HG02981 (cell line): Measurements from ENCODE around the gene C19orf25.
"Not testable (repeated sequence)": the region's sequence is repeated elsewhere in the genome, so short reads cannot be mapped to it uniquely, and the experiment has no call there.

Experiments used
- ATAC-seq: cut with Tn5 transposase; IDR thresholded peaks from one replicate; pipeline ENCODE4 v1.9.1; 2021; ENCODE audit warnings: mild to moderate bottlenecking, moderate library complexity; ENCODE audit not compliant: unreplicated experiment

Gene C19orf25

DNA sequence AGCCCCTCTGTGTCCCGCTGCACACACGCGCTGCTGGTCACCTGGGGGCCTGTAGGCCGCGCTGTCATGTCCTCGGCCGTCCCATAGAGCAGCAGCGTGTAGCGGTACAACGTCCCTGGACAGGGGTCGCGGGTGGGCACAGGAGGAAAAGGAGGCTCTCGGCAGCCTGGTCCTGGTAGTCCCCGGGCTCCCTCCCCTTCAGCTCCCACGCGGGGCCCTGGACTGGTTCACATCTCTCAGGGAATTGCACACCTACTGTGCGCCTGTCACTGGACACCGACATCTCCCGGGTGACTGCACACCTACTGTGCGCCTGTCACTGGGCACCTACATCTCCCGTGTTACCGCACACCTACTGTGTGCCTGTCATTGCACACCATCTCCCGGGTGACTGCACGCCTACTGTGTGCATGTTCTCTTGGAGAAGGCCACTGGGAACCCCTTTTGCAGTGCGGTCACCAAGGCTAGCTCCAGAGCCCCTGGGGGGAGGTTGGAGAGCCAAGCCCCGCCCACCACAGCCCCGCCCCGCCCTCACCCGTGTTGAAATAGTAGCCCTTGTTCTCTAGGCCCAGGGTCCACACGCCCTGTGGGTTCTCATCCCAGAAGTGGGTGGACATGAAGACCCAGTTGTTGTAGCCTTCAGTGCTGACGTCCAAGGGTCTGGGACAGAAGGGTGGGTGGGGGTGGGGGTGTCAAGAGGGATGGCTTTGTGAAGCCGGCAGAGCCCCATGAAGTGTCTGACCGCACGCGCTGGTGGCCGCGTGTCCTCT is 3.5 kb upstream of the C19orf25 start:
- no peak for ATAC-seq

DNA sequence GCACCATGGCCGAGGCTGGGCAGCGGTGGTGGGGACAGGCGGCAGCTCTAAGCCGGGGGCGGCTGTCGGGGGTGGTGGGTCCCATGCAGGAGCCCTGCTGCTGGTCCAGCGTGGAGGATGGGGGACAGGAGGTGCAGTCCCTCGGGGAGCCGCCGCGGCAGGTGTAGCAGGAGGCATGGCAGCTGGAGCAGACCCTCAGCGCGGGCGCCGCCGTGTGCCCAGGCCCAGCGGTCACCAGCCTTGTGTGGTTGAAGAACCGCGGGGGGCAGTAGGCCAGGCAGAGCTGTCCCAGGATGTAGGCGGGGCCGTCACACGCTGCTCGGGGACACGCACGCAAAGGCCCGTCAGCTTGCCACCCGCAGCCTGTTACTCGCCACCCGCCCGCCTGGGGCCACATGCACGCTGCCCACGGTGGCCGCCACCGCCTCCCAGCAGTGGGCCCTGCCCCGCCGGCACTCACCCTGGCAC is 2.9 kb upstream of the C19orf25 start:
- ATAC-seq = no peak

DNA sequence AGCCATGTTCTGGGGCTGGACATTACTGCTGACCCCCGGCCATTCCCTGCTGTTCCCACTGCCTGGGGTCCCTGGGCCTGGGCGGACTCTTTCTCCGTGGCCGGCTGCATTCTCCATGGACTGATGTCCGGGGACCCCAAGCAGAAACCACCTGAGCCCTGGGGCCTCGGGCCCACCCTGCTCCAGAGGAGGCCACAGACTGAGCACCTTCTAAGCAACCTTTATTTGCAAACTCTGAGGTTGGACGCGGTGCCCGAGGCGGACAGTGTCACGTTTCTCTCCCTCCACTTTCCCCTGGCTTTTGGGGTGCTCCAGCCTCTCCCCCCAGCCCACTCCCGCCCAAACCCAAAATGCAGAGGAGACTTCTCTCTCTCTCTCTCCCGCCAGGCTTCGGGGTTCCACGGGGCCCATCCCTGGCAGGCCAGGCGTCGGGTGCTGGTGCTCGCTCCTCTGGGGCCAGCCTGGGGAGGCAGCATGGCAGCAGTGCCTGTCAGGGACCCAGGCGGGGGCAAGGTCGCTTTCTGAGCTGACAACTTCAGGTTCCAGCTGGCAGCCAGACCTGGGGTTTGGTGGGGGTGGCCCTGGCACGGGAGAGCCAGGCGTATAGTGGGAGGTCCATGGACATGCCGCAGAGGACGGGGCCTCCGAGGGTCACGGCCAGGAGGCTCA is 2.3 kb upstream of the C19orf25 start:
- no peak for ATAC-seq

DNA sequence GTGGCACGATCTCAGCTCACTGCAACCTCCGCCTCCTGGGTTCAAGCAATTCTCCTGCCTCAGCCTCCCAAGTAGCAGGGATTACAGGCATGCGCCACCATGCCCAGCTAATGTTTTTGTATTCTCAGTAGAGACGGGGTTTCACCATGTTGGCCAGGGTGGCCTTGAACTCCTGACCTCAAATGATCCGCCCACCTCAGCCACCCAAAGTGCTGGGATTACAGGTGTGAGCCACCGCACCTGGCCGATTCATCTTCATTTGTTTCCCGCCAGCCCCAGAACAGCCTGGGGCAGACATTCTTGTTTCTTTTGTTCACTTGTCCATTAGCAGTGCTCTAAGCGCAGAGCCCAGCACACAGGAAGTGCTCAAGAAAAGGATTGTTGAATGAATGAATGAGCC is 2.0 kb downstream of the C19orf25 start:
- not testable (repeated sequence) for ATAC-seq

DNA sequence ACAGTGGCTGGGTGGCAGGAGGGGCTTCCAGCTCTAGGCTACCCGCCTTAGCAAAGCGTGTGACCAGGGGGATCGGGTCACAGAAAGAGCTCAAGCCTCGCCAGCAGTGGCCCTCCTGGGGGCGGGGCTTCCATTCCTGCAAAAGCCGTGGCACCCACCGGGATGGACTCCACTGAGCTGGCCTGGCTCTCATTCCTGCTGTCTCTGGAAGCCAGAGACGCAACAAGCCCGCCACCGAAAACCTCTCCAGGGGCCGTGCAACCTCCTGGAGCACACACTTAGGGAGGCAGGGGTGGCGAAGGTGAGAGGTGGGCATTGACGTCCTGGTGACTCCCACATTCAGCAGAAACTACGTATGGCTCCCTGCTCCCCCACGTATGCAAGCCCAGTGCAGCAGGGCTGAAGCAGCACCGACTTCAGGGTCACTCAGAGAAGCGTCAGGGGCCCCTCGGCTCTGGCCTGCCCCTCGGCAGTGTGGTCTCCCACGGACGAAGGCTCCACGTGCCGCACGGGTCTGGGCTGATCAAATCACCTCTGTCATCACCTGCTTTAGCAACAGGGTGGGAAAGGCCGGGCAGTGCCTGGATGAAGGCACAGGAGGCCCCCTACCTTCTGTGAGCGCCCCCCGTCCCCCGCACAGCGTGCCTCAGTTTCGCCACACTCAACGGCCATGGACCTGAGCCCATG is 3.1 kb downstream of the C19orf25 start:
- no peak for ATAC-seq

DNA sequence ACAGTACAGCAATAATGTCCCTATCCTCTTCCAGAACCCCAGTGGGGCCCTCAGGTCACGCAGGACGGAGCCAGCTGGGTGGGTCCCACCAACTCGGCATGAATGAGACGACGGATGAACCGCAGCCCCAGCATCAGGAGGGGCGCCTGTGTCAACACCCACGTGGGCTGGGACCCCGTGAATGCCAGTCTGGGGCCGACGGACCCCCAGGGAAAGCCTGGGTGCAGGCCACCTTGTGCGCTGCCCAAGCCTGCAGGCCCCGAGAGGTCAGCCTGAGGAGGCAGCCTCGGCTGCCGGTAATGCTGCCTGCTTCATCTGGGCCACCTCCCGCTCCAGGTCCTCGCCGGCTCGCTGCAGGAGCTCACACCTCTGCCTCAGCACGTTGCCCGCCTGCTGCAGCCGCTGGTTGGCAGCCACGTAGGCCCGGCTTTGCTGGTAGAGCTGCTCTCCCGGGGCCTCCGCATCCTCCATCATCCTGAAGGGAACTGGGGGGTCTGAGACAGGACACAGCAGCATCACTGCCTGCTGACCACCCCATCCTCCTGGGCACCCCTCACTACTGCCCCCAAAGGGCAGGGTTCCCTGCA is 4.2 kb downstream of the C19orf25 start:
- ATAC-seq = no peak

DNA sequence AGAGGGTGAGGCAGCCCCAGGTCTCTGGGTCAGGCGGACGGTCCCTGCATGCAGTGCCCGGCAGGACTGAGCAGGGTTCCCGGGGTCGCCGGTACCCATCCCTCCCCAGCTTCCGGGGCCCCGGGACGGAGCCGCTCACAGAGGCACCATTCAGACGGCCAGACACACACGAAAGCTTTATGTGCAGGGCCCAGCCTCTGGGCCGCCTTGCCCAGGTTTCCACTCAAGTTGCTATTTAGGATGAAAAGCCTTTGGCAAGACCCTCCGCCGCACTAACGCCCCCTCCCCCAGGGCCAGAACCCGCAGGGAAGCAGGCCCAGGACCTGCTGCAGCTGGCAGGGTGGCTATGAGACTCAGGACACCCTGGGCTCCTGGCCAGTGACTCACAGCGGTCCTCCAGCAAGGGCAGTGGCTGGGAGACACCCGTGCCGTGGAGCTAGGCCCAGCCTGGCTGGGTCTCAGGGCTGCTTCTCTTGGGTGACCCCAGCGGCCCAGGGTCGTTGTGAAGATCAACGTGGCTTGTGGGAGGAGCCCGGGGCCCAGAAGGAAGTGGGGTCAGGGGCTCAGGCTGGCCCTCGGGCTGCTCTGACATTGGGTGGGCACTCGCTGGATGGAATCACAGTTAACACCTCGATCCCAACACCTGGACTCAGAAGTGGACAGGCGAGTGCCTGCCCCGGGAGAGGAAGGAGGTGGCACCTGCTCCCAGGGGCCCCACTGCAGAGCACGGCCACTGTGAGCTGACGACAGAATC is 4.8 kb downstream of the C19orf25 start:
- ATAC-seq = no peak

DNA sequence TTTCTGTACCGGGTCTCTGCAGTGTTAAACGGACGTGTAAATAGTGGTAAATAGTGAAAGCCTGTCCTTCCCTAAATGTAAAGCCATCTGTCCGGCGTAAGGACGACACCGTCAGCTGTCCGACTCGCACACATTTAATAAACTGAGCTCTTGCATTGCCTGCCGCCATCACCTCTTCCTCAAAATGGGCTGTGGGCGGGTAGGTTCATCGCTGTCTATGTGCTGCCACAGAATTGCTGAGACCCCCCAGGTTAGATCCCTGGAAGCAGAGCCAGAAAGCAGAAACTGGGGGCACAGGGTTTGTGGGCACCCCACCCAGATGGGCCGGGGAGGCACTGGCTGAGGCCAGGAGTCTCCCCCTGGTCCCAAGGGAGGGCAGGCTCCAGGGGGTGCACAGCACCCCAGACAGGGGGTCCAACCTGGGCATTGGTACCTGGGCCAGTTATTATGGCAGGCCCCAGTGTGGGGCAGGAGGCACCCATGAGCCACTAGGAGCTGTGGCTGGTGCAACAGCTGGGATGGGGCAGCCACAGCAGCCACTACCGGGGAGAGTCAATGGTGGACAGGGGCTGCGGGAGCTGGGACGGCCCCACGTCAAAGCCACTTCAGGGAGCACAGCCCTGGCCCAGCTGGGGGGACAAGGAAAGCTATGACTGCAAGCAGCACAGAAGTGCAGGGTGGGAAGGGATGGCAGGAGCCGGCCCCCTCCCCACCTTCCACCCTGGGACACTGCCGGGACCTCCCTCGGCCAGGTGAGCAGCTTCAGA is 5.7 kb downstream of the C19orf25 start:
- no peak for ATAC-seq

DNA sequence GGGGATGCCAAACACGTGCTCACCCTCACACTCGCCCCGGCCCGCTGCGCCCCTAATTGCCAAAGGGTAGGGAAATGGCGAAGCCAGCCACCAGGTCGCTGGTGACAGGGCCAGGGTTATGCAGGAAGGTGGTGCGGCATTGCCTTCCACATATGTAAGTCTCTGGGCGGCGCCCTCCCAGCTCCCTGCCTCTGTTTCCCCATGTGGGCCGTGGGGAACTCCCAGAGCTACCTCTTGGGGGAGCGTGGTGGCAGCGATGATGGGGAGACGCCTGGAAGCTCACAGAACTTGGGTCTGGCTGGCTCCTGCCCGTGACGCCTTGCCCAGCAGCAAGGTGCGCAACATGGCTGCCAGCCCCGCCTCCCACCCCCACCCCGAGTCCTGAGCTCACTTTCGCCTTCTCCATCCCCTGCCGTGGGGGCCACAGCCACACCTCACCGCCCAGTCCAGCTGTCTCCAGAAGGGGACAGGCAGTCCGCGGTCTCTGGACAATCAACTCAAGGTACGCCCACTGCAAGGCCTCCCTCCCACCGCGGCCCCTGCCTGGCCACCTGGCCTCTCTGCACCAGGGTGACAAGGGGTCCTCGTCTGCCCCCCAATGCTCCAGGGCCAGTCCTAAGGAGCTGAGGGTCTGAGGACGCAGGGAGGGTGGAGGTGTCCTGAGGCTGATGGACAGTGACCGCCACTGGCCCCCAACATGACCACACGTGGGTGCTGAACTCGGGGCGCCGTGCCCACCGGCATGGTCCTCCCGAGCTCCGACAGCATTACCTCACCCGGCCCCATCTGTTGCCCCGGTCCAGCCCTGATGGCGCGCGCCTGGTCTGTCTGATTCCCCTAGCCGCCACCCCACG is 6.6 kb downstream of the C19orf25 start:
- ATAC-seq = no peak

DNA sequence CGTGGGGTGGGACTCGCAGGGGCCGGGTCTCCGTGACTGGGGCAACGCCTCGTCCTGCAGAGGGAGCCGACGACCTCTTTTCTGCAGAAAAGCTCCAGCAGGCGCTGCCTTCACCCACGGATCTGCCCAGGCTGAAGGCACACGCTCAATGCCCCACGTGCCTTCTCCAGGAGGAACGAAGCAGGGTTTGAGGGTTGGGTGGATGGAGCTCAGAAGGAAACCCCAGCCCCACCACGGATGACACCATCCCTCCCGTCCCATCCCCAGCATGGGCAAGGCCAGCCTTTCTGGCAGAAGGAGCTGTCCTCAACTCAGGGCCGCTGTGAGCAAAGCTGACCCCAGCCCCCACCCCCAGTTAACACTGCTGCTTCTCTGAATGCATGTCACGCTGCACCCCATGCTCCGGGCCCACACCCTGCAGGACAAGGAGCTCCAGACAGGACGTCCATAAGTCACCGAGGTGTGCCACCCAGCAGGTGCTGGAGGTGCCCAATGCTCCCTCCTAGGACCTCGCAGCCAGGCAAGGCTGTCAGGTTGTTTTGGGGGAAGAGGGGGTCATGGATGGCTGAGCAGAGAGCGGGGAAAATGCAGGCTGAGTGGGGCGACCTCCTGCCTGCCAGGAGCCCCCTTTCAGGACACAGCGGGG is 7.4 kb downstream of the C19orf25 start:
- ATAC-seq = no peak

DNA sequence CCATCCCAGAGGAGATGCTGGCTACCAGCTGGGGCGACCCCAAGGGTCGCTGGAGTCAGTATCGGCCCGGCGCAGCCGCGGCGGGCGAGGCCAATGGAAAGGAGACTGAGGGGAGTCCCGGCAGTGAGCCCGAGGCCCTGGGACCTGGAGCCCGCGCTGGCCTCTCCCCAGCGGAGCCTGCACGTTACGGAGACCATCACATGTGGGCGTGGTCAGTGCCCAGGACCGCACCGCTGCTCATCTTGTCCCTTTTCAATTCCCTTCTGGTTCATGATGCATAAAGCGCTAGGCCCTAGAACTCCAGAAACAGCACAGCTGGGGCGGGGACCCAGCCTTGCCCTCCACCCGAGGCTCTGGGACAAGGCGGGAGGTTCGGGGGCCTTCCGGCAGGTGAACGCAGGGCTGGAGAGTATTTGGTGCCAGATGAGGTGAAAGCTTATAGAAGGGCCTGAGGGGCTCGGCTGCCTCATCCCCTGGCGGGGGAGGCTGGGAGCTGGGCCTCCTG is 8.0 kb downstream of the C19orf25 start:
- no peak for ATAC-seq

DNA sequence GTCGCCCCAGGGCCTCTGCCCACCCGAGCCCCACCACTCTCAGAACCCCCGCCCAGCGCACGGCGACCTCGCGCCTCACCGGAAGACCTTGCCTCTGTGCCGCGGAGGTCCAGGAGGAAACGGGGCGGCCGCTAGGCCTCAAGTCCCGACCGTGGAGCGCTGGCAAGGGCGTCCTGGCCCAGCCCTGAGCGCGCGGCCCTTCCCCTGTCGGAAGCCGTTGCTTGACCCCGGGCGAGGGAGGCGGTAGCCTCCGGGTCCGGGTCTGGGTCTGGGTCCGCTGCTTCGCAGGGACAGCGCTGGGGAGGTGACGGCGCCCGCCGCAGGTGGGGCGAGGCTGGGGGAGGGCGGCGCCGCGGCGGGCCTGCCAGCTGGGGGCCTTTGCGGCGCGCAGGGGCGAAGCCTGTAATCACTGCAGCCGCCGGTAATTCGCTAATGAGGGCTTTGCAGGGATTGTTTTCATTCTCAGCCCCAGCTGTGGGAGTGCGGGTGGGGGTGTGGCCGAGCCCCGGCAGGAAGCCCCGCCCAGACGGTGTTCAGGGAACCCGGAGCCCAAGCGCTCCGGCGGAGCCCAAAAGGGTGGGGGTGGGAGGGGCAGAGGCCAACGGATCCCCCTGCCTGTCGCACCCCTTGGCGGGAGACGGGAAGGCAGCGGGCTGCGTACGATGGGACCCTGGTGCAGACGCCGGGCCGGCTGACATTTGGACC is 8.6 kb downstream of the C19orf25 start:
- ATAC-seq = no peak

DNA sequence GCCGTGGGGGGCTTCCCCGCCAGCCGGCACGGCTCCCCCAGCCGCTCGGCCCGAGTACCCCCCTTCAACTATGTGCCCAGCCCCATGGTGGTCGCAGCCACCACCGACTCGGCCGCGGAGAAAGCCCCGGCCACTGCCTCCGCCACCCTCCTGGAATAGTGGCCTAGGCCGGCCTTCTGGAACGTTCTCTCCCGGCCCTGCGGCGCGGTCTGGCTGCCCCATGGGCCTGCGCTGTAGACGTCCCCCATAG is 9.0 kb downstream of the C19orf25 start:
- no peak for ATAC-seq

DNA sequence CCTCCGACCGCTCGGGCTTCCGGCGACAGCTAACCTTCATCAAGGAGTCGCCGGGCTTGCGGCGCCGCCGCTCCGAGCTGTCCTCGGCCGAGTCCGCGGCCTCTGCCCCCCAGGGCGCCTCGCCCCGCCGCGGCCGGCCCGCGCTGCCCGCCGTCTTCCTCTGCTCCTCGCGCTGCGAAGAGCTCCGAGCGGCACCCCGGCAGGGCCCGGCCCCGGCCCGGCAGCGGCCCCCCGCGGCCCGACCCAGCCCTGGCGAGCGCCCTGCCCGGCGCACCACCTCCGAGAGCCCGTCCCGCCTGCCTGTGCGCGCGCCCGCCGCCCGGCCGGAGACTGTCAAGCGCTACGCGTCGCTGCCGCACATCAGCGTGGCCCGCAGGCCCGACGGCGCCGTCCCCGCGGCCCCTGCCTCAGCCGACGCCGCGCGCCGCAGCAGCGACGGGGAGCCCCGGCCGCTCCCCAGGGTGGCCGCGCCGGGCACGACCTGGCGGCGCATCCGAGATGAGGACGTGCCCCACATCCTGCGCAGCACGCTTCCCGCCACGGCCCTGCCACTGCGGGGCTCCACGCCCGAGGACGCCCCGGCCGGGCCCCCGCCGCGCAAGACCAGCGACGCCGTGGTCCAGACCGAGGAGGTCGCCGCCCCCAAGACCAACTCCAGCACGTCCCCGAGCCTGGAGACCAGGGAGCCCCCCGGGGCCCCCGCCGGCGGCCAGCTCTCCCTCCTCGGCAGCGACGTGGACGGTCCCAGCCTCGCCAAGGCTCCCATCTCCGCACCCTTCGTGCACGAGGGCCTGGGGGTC is 9.6 kb downstream of the C19orf25 start:
- no peak for ATAC-seq

DNA sequence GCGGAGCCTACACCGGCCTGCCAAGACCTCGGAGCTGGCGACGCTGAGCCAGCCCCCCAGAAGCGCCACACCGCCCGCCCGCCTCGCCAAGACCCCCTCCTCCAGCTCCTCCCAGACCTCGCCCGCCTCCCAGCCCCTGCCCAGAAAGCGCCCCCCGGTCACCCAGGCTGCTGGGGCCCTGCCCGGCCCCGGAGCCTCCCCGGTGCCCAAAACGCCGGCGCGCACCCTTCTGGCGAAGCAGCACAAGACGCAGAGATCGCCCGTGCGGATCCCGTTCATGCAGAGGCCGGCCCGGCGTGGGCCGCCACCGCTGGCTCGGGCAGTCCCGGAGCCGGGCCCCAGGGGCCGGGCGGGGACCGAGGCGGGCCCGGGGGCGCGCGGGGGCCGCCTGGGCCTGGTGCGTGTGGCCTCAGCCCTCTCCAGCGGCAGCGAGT is 10.2 kb downstream of the C19orf25 start:
- no peak for ATAC-seq

DNA sequence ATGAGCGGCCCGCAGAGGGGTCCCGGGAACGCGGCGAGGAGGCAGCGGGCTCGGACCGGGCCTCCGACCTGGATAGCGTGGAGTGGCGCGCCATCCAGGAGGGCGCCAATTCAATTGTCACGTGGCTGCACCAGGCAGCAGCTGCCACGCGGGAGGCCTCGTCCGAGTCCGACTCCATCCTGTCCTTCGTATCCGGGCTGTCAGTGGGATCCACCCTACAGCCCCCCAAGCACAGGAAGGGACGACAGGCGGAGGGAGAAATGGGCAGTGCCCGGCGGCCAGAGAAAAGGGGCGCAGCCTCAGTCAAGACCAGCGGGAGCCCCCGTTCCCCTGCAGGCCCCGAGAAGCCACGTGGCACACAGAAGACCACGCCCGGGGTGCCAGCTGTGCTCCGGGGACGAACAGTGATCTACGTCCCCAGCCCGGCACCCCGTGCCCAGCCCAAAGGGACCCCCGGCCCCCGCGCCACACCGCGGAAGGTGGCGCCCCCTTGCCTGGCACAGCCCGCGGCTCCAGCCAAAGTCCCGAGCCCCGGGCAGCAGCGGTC is 10.7 kb downstream of the C19orf25 start:
- ATAC-seq = no peak
